Prostate gland (tissue), 2 donors: Measurements from ENCODE around the gene PHKB.

Source experiments
- CTCF ChIP-seq, 4 experiments: fragments of 200-600 bp in 2 of 4; fragments of 450-650 bp in 2 of 4; sonication (generic) in 2 of 4; IDR thresholded peaks; 1 replicate in 3 of 4; 2 replicates in 1 of 4; pipeline ENCODE4 v1.5.1; 2016 to 2019; ENCODE audit warnings: antibody characterized with exemption in 4 of 4, mild to moderate bottlenecking in 2 of 4, moderate library complexity in 2 of 4
- POLR2A ChIP-seq: fragments of 450-650 bp; IDR thresholded peaks from one replicate; pipeline ENCODE4 v1.6.1; 2016; ENCODE audit warnings: antibody characterized with exemption, mild to moderate bottlenecking
- POLR2AphosphoS5 ChIP-seq: sonication (generic); formaldehyde crosslinking; IDR thresholded peaks from one replicate; pipeline ENCODE4 v1.6.1; 2017; ENCODE audit warnings: antibody characterized with exemption

GRCh38 chr16:47695756-47696155 is 234.6 kb downstream of the PHKB start:
- TF ChIP-seq POLR2A (no peak), CTCF (IDR thresholded peaks at IDR 0.05) (no peak), POLR2AphosphoS5 (no peak)
